ENCODE measurements around the gene HOOK2.

DNA sequence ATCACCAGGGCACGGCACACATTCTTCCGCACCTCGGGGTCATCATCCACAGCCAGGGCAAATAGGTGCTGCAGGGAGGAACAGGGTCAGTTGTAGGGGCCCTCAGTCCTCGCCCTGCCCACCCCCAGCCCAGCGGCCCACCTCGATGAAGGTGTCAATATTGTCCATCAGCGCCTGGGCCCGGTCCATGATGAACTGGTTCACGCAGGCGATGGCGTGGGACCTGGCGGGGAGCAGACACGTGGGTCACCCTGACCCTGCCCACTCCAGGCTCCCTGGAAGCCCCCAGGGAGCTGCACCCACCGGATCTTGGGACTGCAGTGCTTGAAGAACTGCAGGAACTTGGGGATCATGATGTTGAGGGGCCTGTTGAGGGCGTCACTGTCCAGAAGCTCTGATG is 60.2 kb downstream of the HOOK2 start:
- no peak for TF ChIP-seq EZH2phosphoT487 (IDR thresholded peaks at IDR 0.05; ENCODE audit: unreplicated experiment)
- no peak for TF ChIP-seq CTCF (conservative IDR thresholded peaks at IDR 0.05; ENCODE audit: low read depth in 2 of 2)
- TF ChIP-seq EZH2 (IDR thresholded peaks at IDR 0.05; ENCODE audit: low read depth, unreplicated experiment): no peak
- no peak for TF ChIP-seq JUNB (IDR thresholded peaks at IDR 0.05; ENCODE audit: unreplicated experiment)
- TF ChIP-seq ETS1 (IDR thresholded peaks at IDR 0.05): no peak
- no peak for TF ChIP-seq POLR2AphosphoS5 (IDR thresholded peaks at IDR 0.05; ENCODE audit: low read depth)
- TF ChIP-seq, protein P1, sequence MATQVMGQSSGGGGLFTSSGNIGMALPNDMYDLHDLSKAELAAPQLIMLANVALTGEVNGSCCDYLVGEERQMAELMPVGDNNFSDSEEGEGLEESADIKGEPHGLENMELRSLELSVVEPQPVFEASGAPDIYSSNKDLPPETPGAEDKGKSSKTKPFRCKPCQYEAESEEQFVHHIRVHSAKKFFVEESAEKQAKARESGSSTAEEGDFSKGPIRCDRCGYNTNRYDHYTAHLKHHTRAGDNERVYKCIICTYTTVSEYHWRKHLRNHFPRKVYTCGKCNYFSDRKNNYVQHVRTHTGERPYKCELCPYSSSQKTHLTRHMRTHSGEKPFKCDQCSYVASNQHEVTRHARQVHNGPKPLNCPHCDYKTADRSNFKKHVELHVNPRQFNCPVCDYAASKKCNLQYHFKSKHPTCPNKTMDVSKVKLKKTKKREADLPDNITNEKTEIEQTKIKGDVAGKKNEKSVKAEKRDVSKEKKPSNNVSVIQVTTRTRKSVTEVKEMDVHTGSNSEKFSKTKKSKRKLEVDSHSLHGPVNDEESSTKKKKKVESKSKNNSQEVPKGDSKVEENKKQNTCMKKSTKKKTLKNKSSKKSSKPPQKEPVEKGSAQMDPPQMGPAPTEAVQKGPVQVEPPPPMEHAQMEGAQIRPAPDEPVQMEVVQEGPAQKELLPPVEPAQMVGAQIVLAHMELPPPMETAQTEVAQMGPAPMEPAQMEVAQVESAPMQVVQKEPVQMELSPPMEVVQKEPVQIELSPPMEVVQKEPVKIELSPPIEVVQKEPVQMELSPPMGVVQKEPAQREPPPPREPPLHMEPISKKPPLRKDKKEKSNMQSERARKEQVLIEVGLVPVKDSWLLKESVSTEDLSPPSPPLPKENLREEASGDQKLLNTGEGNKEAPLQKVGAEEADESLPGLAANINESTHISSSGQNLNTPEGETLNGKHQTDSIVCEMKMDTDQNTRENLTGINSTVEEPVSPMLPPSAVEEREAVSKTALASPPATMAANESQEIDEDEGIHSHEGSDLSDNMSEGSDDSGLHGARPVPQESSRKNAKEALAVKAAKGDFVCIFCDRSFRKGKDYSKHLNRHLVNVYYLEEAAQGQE (IDR thresholded peaks at IDR 0.05; ENCODE audit: unreplicated experiment): no peak
- no peak for TF ChIP-seq ZNF114 (CRISPR knock-in tag; IDR thresholded peaks at IDR 0.05)
- no peak for TF ChIP-seq ZNF331 (CRISPR knock-in tag; IDR thresholded peaks at IDR 0.05; ENCODE audit: low read depth)
- TF ChIP-seq CREB1 (CRISPR knock-in tag; IDR thresholded peaks at IDR 0.05; ENCODE audit: low read depth): no peak
- TF ChIP-seq STAT1 (IDR thresholded peaks at IDR 0.05; ENCODE audit: unreplicated experiment): no peak
